ENCODE data around the gene SRSF4.

DNA sequence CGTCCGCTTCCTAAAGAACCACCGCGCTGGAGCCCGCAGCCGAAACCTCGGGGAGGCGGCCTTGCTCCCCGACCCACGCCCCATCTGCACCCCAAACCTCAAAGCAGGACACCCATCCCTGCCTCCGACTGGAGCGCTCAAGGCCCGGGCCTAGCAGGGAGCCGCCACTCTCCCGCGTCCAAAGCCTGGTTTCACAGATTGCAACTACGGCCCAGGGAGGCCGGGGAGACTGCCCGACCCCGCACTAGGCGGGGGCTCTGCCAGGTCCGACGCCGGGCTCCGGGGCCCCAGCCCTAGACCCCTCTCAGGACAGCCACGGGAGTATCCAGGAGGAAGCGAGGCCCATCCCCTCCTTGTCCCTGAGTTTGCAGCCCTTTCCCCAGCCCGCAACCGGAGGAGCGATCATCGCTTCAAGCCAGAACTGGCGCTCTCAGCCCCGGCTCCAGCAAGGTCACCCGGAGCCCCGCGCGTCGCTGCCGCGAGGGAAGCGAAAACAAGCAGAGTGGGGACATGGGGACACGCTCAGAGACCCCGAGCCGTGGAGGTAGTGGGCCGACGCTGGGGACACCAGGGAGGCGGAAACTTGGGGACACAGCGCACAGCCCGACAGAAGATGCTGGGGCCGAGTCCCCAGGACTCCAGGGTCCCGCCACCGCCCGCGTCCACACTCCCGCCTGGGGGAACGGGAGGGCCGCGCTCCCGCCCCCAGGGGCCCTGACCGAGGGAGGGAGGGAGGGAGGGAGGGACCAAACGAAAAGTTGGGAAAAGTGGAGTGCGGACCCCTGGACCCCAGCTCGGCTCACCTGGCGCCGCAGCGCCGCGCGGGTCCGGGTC is 58.4 kb downstream of the SRSF4 start:
- TF ChIP-seq BHLHE40 (IDR thresholded peaks at IDR 0.05; ENCODE audit: borderline replicate concordance) (no peak), FOXA1 (IDR thresholded peaks at IDR 0.05) (no peak), NFRKB (IDR thresholded peaks at IDR 0.05) (no peak), ELF4 (IDR thresholded peaks at IDR 0.05) (no peak), TARDBP (IDR thresholded peaks at IDR 0.05) (no peak), LEF1 (IDR thresholded peaks at IDR 0.05; ENCODE audit: borderline replicate concordance) (no peak)
